Stimulated activated CD4-positive, alpha-beta T cell treated with anti-CD3 and anti-CD28 coated beads, Interleukin-15, amount 100 ng/mL, for 48 hours (primary cell): Measurements from ENCODE around the gene NIPAL3.

ENCODE experiments used
- DNase-seq, 2 donors: peaks; one replicate each; pipeline ENCODE4 v3.0.0-alpha.2; 2020; ENCODE audit warnings: low read depth in 2 of 2

NIPAL3 gene

DNA sequence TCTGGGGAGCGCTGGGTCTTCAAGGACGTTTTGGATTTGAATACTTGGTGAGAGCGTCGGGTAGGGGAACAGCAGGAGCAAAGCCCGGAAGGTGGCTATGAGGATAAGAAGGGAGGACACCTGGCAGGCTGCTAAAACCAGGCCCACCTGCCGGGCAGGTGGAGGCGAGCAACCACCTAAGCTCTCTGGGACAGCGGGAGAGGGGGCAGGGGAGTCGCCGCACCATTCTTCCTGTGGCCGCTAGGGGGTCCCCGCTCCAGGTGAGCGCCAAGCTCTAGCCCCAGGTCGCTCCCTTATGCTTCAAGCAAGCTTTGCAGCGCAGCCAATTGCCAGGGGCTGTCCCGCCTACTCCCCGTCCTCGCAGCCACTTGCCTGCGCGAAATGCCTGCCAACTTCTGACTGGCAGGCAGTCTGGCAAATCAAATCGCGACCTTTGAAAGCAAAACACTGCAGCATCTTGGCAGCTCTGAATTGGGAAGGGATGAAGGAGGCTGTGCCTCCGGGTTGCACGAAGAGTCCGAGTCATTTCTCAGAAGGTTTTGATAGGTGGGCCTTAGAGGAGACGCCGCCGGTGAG lies at the start of gene NIPAL3:
TSS of gene NIPAL3 (plus strand) at position 469 of the 576 bp plus-strand sequence. CDS start 3,746 bp downstream, outside the sequence.
- DNase-seq: peak; percentile 97 to 98

DNA sequence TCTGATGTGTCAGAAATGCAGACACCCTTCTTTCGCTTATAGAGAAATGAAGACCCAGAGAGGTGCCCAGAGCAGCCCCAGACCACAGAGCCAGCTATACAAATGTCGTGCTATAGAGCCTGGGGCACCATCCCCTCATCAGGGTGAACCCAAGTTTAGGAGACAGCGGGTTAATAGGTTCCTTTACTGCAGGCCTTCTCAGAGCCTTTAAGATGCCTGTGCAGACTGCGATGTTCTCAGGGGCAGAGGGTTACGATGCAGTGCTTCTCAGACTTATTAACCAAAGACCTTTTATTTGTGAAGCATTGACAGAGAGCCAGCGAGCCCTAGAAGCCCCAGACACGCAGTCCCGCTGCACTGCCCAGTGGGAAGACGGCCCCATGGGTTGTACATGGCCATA lies 48.9 kb upstream of the NIPAL3 start:
- DNase-seq: no peak

DNA sequence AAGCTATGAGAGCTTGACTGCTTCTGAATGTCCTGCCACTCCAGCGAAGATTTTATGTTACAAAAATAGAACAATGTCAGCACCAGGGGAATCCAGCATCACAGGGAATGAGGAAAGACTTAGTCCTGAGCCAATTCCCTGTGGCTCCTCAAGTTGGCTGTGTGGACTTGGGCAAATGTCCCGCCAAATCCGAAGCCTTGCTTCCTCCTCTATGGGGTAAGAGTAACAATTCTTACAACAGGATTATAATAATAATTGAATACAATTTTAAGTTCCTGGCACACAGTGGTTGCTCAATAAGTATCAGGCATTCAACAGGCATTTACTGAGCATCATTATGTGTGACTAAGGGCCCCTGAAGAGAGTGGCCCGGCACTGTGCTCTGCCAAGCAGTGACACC lies 46.4 kb upstream of the NIPAL3 start:
- DNase-seq: no peak

DNA sequence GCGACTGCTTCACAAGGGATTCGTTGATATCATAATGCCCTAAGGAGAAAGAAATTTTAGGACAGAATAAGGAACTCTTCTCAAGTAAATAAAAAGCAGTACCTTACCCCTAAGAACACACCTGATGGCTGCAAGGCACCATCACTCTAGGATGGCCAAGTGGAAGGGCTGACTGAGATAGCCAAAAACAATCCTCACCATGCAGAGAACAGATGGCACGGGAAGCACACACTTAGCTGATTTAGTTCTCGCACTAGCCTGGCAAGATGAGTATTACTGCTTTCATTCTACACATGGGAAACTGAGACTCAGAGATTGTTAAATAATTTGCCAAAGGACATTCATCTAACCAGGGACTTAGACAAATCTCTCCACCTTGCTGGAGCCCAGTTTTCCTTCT lies 45.8 kb upstream of the NIPAL3 start:
- DNase-seq: no peak

DNA sequence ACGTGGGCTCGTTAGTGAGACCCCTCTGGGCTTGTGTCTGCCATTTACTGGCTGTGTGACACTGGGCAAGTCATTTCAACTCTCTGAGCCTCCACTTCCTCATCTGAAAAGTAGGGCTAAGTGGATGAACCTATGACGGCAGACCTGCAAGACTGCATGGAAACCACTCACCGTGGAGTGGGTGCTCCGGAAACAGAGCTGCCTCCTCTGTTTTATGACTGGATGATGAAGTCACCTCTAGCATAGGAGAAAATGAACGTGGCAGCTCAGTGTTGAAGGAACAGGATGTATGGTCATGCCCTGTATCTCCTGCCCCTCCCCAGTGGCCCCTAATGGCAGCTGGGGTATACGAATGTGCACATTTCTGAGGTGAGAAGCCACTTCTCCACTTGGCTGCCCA lies 42.6 kb upstream of the NIPAL3 start:
- DNase-seq: no peak

DNA sequence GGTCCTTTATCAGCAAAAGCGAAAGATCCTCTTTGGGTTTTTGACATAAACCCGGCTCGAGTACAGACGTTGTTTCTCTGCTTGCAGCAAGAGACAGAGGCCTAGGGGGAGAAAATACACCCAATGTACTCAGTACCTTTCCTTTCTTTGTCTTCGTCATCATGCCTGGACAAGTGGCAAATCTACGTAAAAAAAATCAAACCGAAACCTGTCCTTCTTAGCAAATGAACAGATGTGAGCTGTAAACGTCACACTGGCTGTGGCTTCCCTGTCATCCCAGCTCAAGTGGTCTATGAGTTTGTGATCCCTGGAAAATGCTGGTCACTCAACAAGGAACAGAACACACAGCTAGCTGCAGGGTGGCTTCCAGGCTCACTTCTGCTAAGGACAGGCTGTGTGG lies 41.9 kb upstream of the NIPAL3 start:
- no peak for DNase-seq

DNA sequence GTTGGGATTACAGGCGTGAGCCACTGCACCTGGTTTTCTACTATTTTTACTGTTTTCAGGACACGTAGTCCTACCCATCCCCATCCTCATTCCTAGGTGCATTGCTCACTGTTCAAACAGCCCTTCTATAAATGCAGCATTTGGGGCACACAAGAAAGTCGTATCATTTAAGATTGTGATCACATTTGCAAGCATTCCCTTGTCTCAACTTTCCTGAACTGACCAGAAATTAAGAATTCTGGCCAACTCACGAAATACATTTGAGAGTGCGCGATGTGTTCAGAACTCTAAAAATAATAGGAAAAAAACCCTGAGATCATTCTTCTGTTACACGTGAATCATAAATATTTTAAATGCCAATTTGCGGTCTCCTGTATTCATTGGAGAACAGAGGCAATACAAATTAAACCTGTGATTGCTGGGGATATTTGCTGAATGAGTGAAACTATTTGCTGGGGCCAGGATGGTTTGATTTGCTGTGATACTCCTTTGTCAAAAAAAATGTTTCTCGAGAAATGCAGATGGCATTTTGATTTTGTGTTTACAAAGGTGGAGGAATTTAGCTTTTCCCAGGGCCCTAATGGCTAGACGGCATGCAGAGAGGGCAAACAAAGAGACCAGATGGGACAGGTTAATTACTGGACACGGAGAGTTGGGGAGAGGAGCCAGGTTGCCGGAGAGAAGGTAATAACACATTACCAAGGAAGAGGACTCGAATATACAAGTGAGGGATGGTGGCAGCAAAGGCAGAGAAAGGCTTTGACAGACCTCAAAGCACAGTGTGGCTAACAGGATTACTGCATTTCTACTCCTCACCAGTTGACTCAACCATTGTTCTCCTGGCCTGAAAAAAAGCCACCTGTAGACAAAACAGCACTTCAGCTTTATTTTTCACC lies 40.5 kb upstream of the NIPAL3 start:
- DNase-seq: no peak

DNA sequence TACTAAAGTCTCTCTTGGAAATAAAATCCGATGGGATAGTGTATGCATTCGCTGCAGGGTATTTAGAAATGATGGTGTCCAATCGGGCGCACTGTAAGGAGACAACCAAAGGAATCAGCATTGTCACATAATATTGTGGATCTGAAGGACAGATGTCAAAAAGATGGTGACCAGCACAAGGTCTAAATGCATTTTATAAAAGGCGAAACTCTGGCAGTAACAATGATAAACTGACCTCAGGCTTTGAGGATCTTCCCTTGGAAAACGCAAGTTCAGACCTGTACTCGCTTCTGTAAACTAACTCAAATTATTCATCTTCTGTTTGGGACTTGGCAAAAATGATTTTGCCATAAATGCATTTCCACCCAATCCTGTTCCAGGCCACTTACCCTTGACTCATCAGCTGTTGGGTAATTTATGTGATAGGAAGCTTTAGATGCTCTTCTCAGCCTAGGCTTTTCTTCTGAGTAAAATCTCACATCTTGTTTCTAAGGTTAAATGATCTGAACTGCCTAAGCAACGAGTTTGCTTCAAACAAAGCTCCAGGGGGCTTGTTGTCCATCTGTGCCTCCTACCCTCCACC lies 35.8 kb upstream of the NIPAL3 start:
- no peak for DNase-seq

DNA sequence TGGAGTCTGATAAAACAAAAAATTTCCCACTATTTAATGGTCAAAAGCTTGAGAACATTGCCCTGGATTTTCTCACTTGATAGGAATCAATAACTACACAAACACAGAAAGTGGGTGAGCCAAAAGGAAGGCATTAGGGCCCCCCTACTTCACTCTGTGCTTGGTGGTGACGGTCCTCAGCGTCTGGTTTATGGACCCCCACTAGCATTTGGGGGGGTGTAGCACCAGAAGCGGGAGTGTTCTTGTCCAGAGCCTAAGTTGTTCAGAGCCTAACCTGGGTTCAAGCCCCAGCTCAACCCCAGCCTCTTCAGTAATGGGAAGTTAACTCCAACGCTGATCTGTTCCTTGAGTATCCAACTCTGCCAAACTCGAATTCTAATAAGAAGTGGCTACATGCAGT lies 35.1 kb upstream of the NIPAL3 start:
- DNase-seq: no peak

DNA sequence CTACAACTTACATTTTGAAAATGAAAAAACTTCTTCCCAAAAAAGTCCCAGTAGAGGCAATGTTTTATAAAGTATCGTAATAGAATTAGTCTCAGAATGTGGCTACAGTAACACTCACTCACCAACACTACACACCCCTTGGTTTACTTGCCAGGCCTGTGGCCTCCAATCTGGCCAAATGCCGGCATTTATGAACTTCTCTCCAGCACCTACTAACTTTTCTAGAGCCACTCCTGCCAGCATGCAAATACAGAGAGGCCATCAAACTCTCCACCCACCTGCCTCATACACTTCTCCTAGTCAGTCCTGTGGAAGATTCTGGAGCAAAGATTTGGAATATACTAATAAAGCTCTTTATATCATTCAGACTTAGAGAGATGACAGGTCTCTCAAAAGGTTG lies 34.3 kb upstream of the NIPAL3 start:
- DNase-seq: no peak

DNA sequence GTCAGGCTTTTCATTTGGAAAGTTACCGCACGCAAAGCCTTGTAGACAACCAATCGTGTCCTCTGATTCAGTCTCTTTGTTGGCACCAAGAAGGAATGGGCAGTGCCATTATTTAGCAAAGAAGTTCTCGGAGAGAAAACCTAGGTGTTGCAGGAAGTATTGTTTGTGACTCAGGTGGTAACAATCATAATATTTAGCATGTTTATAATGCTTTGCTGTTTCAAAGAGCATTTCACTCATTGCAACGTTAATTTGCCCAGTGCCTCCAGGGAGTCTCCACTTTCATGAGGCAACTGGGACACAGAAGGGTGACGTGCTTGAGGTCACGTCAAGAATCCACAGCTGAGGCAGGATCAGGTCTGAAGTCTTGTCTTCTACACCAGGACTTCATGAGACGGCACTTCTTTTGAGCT lies 33.4 kb upstream of the NIPAL3 start:
- no peak for DNase-seq

DNA sequence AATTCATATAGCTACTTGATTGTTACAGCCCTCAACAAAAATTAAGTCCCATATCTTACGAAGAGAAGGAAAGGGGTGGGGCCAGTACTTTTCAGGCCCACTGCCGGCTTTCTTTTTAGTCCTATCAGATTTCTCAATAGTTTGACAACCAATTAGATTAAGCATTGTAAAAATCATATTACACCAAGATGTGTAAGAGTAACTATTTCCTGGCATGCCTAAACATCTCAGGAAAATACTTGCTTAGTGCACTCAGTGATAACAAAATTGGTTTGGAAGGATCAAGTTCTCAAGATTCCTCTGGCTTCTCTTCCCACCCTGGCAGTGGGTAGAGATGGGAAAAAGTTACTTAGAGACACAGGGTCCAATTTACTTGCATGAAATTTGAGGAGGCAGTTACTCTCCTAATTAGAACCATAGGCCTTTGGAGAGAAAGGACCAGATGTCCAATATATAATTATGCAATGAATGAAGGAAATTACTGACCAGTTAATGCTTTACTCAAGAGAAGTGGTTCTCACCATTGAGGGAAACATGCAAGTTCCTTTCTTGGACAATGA lies 32.1 kb upstream of the NIPAL3 start:
- DNase-seq: no peak

DNA sequence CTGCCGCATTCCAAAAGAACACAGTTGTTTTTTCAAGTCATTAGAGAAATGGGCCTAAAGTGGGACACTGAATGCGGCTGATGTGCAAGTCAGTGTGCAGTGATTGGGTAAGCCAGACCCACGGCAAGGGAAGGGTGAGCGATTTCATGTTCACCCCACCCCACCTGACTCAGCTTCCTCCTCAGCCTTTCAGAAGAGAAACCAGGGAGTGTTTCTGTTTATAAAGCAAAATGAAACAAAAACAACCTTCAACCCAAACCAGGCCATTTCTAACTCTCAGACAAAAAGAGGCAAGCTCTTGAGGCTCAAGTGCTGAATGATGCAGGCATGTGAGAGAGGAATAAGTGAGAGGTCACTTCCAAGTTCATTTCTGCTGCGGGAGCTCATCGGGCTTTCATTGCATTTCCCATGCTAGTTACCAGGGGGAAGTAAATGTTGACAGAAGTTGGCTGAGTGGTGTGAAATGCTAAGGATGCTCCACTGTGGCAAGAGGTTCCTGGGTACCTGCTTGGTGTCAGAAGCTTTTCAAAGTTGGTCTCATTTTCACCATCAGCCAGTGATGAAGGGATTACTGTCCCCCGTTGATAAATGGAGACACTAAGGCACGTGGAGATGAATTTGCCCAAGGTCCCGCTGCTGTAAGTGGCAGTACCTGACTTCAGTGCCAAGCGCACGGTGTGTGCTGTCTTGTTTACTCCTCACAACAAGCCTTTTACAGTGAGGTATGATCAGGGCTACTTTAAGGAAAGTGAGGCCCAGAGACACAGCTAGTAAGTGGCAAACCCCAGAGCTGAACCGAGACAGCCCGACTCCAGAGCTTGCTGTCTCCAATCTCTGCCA lies 31.1 kb upstream of the NIPAL3 start:
- DNase-seq: peak in 1 of 2 donors; percentile 59

DNA sequence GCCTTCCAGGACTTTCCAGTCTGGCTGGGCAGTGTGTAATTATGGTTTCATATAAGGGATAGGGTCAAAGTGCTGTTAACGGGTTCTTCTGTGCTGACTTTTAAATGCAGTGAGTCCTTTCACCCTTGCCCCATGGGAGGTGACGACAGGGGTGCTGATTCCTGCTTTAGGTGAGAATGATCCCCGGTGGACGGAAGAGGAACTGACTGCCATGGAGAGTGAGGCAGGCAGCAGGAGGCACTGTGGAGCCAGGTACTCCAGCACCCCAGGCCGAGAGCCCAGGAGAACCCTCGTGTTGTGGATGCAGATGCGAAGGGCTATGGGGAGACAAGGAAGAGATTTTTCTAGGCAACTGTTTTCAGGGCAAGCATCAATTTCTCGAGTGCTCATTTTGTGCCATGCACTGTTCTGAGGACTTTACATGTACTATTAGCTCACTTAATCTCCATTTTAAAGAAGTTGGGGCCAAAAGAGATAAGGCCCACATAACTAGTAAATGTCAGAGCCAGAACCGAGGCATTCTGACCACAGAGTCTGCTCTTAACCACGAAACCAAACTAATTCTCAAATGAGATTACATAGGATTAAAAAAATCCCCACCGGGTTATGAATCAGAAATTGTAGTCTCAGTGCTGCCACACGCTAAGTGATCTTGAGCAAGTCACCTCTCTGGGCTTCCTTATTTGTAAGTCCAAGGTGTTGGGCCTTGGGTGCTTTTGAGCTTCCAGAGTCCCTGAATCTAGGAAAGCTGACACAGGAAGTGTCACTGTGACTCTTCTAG lies 30.3 kb upstream of the NIPAL3 start:
- DNase-seq: peak in 1 of 2 donors; percentile 46

DNA sequence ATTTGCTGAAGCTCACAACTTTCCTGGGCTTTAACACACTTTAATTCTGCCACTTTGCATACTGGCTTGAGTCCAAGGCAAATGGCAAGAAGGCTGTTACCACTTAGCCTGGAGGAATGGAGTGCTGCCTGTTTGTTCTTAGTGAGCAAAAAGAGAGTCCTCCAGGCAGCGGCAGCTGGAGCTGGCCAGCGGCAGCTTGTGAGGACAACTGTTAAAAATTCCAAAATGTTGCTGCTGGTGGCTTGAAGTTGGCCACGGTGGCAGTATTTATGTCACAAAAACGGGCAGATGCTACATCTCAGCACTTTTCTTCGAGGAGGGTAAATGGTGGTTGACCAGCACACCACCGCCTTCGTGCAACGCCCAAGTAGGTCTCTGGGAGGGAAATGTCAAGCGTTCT lies 29.4 kb upstream of the NIPAL3 start:
- no peak for DNase-seq

DNA sequence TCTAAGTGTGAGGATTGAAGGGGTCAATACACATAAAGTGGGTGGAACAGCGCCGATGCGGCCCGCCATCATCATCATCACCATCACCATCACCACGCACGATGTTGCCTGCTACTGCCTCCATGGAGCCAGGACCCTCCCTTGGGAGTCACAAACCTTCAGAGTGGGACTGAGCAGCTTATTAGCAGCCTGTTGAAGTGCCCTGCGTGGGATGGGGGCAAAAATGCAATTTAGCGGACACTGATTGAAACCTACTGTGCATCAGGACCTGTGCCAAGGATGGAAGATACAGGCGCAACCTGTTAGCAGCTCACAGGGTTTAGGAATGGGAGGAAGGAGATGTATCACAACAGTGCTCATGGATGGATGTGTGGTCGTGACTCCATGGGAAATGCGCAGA lies 28.7 kb upstream of the NIPAL3 start:
- DNase-seq: no peak

DNA sequence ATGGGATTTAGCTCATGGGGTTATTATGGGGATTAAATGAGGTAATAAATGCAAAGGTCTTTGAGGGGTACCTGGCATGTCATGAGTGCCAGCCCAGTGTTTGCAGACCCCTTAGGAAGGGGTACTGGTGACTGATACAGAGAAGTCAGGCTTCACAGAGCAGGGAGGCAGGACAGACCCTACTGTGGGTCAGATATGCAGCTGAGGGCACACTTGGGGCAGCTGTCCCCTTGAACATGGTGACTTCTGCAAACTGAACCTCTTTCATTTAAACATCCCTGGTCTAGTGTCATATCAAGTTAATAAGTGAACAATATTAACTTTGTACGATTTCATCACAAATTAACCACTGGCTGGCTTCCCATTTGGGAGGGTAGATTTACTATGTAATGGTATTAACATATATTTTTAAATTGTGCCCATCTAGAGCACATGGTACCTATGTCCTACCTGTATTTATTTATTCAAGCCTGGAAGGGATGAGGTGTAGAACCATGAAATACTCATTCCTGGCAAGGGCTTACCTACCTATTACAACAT lies 27.9 kb upstream of the NIPAL3 start:
- no peak for DNase-seq

DNA sequence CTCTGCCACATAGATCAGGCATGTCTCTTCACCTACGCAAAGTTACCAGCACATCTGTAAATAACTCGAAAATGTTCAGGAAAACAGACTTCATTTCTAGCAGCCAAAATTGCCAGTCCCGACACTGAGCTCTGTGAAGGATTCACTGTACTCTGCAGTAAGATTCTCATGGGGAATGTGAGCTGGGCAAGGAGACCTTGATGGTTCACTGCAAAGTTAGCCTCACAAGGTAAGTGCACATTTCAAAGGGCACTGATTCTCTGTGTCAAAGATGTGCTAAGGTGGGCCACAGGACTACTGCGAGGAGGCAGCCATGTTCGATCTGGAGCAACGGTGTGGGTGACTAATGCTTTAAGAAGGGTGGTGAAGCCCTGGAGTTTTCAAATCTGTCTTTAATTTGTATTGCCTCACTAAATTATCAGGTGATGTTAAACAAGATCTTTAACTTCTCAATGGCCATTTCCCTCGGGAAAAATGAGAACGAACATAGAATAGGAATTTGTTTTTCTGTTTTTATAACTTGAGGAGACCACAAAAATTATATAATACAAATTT lies 27.2 kb upstream of the NIPAL3 start:
- DNase-seq: no peak

DNA sequence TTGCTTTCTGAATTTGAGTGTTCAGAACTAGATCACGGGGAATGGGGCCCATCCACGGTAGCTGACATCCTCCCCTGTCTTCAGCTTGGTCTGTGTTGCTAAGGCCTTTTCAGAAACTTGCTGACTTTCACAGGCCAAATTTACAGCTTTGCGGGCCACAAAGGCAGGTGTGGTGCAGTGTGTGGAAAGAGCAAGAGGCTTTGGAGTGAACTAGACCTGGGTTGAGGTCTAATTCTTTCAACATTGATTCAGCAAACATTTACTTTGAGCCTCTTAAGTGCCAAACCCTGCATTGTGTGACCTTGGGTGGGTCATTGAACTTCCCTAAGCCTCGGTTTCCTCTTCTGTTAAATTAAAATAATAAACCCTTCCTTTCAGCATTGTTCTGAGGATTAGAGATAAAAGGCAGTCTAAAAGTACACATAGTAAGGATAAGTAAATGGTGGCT lies 26.3 kb upstream of the NIPAL3 start:
- DNase-seq: no peak
